HG02981 (cell line): ENCODE results near the gene SPATA21.
A peak's percentile ranks its signal among the peaks of the same experiment; 100 is the strongest.

Experiments used
- ATAC-seq: cut with Tn5 transposase; IDR thresholded peaks from one replicate; pipeline ENCODE4 v1.9.1; 2021; ENCODE audit warnings: mild to moderate bottlenecking, moderate library complexity; ENCODE audit not compliant: unreplicated experiment

Gene SPATA21

DNA sequence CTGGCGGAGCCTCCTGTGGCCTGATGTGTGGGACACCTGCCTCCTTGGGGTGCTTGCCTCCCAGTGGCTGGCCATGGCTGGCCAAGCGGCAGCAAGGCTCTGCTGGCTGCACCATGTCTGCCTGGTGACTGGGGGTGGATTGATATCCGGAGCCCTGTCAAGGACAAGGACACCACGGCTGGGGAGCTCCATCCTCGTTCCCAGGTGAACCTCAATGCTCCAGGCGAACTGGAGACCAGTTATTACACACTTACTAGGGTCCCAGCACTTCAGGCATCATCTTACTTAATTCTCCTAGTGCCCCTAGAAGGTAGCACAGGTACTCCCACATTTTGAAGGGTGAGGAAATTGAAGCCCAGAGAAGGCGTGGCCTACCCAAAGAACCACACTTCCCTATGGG is 15.2 kb downstream of the SPATA21 start:
- no peak for ATAC-seq

- no peak for ATAC-seq
Observed at GRCh38 chr1:16421201-16421600, 16.0 kb downstream of the SPATA21 start.

GRCh38 chr1:16420424-16421118 is 16.7 kb downstream of the SPATA21 start:
- peak; percentile 84 for ATAC-seq

GRCh38 chr1:16418823-16419425 is 18.3 kb downstream of the SPATA21 start:
- no peak for ATAC-seq

GRCh38 chr1:16413191-16413590 is 24.0 kb downstream of the SPATA21 start:
- ATAC-seq: no peak

DNA sequence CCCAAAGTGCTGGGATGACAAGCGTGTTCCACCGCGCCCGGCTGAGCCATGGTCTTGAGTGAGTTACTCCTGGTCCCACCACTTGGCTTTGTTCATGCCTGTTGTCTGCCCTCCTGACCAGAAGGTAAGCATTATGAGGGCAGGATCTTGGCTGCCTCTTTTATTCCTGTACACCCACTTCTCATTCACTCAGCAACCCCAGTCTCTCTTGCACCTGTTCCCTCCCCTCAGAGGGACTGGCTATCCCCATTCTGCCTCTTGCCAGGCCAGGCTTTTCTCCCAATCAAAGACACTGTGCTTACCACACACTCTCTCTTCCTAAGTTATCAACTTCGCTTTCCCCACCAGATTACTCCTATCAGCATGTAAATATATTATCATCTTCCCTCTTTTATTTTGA is 26.4 kb downstream of the SPATA21 start:
- no peak for ATAC-seq

DNA sequence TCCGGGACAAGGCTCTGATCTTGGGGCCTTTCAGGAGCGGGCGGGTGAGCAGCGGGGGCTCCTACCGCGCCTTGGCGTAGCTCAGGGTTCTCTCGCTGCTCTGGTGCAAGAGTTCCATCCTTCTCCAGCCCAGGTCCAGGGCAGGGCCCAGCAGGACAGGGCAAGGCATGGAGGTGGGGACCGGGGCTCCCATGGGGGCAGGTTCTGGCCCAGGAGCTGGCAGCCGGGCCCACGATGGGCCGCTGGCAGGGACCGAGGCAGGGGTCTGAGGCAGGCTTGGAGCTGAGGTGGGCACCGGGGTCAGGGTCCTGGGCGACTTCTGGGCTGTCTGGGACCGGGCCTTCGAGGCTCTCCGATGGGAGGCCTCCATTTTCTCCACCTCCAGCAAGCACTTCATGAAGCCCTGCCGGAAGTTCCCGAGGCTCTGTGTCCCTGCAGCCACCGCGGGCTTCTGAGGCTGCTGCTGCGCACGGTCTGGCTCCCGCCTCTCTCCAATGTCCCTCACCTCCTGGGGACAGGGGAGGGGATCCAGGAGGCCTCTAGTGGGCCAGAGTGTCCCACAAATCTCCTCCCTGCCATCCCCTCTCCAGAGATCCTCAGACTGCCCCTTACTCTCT is 27.6 kb downstream of the SPATA21 start:
- ATAC-seq: no peak

- ATAC-seq: no peak
Observed at GRCh38 chr1:16406868-16407267, 30.4 kb downstream of the SPATA21 start.

- ATAC-seq: no peak
Observed at GRCh38 chr1:16405441-16405840, 31.8 kb downstream of the SPATA21 start.

GRCh38 chr1:16402742-16403141 is 34.5 kb downstream of the SPATA21 start:
- no peak for ATAC-seq

DNA sequence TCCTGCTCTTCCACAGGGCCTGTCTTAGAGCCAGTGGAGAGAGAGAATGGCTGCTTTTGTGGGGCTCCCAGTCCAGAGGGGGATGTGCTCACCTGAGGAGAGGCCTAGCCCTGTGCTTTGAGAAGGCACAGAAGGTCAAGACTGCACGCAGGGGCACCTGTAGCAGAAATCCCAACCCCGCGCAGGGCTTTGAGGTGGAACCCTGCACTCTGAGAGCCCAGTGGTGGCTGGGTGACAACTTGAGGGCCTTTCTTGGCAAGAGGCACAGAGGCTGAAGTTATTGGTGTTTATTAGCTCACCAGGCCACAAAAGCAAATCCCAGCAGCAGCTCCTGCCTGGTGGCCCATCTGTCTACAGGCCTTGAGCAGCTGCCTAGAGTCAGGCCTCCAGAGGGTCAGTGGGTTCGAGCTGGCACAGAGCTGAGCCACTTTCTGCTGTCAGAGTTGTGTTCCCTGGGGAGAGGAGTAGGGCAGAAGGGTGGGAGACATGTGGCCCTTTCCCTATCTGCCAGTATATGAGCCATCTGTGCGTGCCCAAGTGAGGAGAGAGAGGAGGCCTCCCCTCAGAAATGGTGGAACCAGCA is 38.8 kb downstream of the SPATA21 start:
- ATAC-seq: no peak

DNA sequence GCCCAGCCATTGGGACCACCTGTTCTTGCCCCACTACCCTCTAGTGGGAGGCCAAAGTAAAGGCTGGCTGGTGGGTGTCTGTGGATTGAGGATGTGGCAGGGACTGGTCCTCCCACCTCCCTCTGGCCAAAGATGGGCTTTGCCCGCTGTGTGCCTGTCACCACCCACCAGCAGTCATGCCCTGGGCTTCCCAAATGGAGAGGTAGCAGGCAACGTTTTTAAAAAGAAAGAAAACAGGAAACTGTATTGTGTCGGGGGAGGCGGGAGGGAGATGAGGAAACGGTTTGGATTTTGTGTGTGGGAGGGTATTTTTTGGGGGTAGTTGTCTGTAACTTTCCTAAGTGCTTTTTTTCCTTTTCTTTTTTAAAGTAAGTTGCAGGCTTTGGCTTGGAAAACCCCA is 40.1 kb downstream of the SPATA21 start:
- no peak for ATAC-seq

DNA sequence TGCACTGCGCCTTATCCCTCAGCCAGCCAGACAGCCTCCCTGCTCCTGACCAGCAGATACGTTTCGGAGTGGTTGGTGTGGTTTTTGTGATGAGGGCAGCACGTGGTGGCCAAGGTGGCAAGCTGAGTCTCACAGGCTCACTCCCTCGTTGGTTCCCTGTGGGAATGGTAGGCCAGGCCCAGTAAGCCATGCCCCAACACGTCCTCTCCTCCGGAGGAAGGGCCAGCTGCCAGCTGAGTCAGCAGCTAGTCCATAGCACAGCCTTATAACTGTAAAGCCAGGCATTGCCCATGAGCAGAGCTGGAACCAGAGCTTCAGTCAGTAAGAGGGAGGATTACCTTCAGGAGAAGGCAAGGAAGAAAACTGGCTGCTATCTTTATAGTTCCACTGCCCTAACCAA is 40.6 kb downstream of the SPATA21 start:
- no peak for ATAC-seq

- ATAC-seq: no peak
Observed at GRCh38 chr1:16394977-16395376, 42.2 kb downstream of the SPATA21 start.

GRCh38 chr1:16393570-16394521 is 43.4 kb downstream of the SPATA21 start:
- ATAC-seq: no peak

DNA sequence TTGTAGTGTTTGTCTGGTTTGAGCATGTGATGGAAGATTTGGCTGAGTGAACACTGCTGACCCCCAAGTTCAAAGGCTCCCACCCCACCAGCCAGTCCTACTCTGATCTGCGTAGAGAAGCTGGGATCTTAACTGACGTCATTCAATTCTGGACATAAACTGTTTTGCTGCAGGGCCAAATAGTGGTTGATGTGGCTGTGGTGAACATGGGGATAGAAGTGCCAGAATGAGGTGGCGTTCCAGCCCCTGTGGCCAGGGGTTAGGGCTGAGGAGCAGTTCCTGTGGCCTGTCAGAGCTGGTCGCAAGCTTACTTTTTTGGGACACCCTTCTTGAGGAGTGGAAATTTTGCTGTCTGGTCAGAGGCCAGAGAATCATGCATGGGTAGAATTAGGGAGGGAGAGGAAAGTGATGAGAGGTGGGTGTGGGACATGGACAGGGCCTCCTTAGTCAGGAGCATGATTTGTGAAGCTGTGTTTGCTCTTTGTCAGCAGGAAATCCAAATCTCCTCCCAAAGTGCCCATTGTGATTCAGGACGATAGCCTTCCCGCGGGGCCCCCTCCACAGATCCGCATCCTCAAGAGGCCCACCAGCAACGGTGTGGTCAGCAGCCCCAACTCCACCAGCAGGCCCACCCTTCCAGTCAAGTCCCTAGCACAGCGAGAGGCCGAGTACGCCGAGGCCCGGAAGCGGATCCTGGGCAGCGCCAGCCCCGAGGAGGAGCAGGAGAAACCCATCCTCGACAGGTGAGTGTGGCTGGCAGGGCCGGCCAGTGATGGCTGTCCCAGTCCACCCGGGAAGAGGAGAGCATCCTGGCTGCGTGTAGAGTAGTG is 44.3 kb downstream of the SPATA21 start:
- no peak for ATAC-seq

DNA sequence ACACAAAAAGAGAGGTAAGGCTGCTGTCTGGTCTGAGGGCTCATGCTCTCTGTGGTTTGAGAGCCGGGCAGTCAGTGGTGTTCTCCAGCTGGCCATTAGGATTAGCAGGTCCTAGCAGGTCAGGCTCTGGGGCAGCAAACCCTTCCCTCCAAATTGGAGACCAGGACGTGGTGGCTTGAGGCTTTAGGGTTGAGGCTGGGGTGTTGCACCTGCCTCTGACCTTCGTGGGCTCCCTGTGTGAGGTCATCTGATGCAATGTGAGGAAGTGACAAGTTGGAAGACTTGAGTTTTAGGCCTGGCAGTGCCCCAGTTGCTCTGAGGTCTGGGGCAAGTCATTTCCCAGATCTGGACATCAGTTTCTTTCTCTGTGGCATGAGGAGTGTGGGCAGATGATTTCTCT is 45.8 kb downstream of the SPATA21 start:
- ATAC-seq: no peak

DNA sequence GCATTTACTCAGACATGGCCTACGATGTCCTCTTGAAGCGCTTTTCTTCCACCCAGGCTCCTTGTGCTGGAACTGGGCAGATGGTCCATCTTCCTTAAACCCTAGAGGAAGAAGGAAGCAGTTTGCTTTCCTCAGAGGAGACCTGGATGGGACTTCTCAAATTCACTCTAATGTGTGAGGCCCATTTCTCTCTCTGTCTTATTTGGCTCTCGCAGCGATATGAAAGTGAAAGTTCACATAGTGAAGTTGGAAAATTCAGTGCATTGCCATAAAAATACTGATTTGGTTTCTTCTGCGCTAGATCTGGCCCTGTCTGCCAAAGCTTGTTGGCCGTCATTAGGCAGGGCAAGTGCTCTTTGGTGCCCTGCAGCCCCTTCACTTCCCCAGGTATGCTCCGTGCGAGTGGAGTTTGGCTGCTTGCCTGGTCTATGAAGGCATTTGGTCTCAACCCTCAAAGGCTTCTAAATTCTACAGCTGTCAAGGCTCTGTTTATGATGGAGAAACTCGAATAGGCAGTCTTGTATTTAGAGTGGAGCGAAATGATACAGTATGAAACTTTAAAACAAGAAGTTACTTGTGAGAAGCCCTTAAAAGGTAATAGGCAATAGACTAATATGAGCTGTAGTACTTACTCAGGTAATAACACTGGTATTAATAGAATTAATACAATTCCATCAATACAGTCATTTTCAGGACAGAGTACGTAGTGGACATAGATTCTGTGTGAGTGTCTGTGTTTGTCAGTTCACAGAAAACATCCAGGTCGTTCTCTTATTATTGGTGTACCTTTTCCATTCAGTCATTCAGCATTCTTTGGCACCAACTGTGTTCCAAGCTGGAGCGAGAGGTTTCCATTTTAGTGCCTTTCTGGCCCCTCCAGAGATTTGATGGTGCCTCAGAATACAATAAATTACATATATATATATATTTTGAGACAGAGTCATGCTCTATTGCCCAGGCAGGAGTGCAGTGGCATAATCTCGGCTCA is 49.7 kb downstream of the SPATA21 start:
- no peak for ATAC-seq
